ENCODE measurements around the gene NSFL1C. TPM values are rescaled to one million over a fixed set of nuclear protein-coding genes. Genes with fewer than 3 reads are reported as not detected.

Gene NSFL1C
- polyA plus RNA-seq, 2 of the 4 experiments (the other 2 are of a cell fraction), result 56.6 to 136 TPM

- ChIA-PET CTCF (interaction anchor here (0.7 to 4.5 kb wide), 7 partner anchors 8 to 30 kb away, joined by 3 to 39 read pairs (median 3); partner anchors contain the start of genes NSFL1C and SIRPB2), POLR2A (interaction anchor here (0.6 kb wide), 1 partner anchor 11 kb away, joined by 3 read pairs; the partner anchor contains the start of gene NSFL1C)
- Histone ChIP-seq H3K27ac (peak overlapping the region; percentile 47 to 77; a peak in 4 of 6 replicates), H3K4me2 (peak overlapping the region; percentile 57), H3K4me3 (no peak overlapping the region), H3K4me1 (peaks cover 21% of the 10 kb centered on the region), H3K9me3 (no peaks in the 10 kb centered on the region)
- WGBS (ENCODE audit: missing lambda C conversion rate), result 73% methylated on average over 7 of the region's 7 CpGs
- no peak for ATAC-seq
- no peak for DNase-seq (ENCODE audit: low read depth in 1 of 2, low spot score in 1 of 2)
- no peak for FAIRE-seq
- TF ChIP-seq USF2 (IDR thresholded peaks at IDR 0.05) (no peak), KDM1A (IDR thresholded peaks at IDR 0.05; ENCODE audit: low read depth) (no peak), POLR2A (IDR thresholded peaks at IDR 0.05; ENCODE audit: low read length) (no peak), MAFK (IDR thresholded peaks at IDR 0.05; ENCODE audit: partially characterized antibody) (no peak), CHD4 (IDR thresholded peaks at IDR 0.05; ENCODE audit: borderline replicate concordance) (no peak), MYC (IDR thresholded peaks at IDR 0.05; ENCODE audit: borderline replicate concordance, low read length) (no peak), TP53 (CRISPR knock-in tag; IDR thresholded peaks at IDR 0.05) (no peak), NR3C1 (IDR thresholded peaks at IDR 0.05) (no peak), BHLHE40 (IDR thresholded peaks at IDR 0.05; ENCODE audit: low read depth, low read length) (no peak), ZC3H11A (IDR thresholded peaks at IDR 0.05) (no peak)
Measured at GRCh38 chr20:1477896-1478490, 11.3 kb upstream of the NSFL1C start.

- ChIA-PET POLR2A (no interaction called here), CTCF (interaction anchor here (0.9 to 12.5 kb wide), 5 partner anchors 9 to 32 kb away, joined by 3 to 306 read pairs (median 7); partner anchors contain the start of gene NSFL1C)
- Histone ChIP-seq H3K9me3 (no peaks in the 10 kb centered on the region), H3K4me2 (no peak overlapping the region), H3K27ac (no peak overlapping the region), H3K4me3 (no peak overlapping the region), H3K4me1 (peaks cover 32% of the 10 kb centered on the region)
- peak in 1 of 2 experiments; percentile 38 for DNase-seq (ENCODE audit: low read depth in 1 of 2, low spot score in 1 of 2)
- ATAC-seq, result peak; percentile 26 to 35; a peak in 3 of 6 replicates
- FAIRE-seq, result no peak
- TF ChIP-seq CTCF (IDR thresholded peaks at IDR 0.05) (peak; percentile 39), RAD21 (conservative IDR thresholded peaks at IDR 0.05 in 1 of 2, IDR thresholded peaks at IDR 0.05 in 1 of 2) (peak; percentile 50 to 68), NR3C1 (IDR thresholded peaks at IDR 0.05) (no peak), RFX5 (IDR thresholded peaks at IDR 0.05) (no peak), PBX3 (IDR thresholded peaks at IDR 0.05) (no peak), HES2 (IDR thresholded peaks at IDR 0.05) (no peak), KDM1A (IDR thresholded peaks at IDR 0.05; ENCODE audit: low read depth) (no peak), CBX8 (IDR thresholded peaks at IDR 0.05) (no peak), NFE2L2 (conservative IDR thresholded peaks at IDR 0.05; ENCODE audit: low read length) (no peak), SMC3 (IDR thresholded peaks at IDR 0.05) (peak; percentile 43; the same call in 2 of the 3 replicates), ATOH8 (CRISPR knock-in tag; IDR thresholded peaks at IDR 0.05; ENCODE audit: low read depth) (no peak), TP53 (CRISPR knock-in tag; IDR thresholded peaks at IDR 0.05) (no peak), HDAC2 (IDR thresholded peaks at IDR 0.05) (no peak), TFCP2L1 (CRISPR knock-in tag; IDR thresholded peaks at IDR 0.05) (no peak), HOXA7 (CRISPR knock-in tag; IDR thresholded peaks at IDR 0.05) (no peak), MAFK (IDR thresholded peaks at IDR 0.05; ENCODE audit: partially characterized antibody) (no peak), USF2 (IDR thresholded peaks at IDR 0.05) (peak; percentile 15; the same call in 1 of the 2 replicates), CEBPB (IDR thresholded peaks at IDR 0.05) (no peak)
- WGBS (ENCODE audit: missing lambda C conversion rate), result 64% methylated on average over 4 of the region's 4 CpGs
Measured at GRCh38 chr20:1474817-1475603, 8.4 kb upstream of the NSFL1C start.

All from A549 (cell line).